ENCODE results near the gene TSHR.
"Not testable (repeated sequence)": the region's sequence is repeated elsewhere in the genome, so short reads cannot be mapped to it uniquely, and the experiment has no call there.

TSHR gene

DNA sequence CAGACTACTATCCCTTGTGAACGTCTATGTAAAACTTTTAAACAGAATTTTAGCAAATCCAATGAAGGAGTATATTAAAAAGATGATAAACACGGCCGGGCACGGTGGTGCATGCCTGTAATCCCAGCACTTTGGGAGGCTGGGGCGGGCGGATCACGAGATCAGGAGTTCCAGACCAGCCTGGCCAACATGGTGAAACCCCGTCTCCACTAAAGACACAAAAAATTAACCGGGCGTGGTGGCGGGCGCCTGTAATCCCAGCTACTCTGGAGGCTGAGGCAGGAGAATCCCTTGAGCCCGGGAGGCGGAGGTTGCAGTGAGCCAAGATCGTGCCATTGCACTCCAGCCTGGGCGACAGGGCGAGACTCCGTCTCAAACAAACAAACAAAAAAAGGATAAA lies 2.2 kb upstream of the TSHR start:
- not testable (repeated sequence) for DNase-seq

- DNase-seq: peak; percentile 80
Measured at GRCh38 chr14:80954687-80955299, 628 bp upstream of the TSHR start.

DNA sequence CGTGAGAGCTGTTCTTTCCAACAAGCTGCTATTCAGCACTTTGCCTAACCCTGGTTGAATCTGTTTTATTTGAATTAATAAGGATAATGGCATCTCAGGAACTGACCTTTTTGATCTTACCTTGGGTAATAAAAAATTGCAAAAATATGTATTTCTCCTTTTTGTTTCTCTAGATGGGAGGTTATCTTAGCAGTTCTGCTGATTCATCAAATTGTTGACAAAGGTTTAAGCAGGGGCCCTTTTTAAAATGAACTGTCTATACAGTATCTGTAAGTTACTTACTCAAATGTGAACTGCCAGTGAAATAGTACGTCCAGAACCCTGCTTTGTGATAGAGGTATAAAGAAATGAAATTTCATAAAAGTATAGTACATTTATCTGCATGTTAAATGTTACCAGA lies 681 bp downstream of the TSHR start:
- DNase-seq: no peak

GRCh38 chr14:80956922-80957321 lies 1.5 kb downstream of the TSHR start:
- no peak for DNase-seq

DNA sequence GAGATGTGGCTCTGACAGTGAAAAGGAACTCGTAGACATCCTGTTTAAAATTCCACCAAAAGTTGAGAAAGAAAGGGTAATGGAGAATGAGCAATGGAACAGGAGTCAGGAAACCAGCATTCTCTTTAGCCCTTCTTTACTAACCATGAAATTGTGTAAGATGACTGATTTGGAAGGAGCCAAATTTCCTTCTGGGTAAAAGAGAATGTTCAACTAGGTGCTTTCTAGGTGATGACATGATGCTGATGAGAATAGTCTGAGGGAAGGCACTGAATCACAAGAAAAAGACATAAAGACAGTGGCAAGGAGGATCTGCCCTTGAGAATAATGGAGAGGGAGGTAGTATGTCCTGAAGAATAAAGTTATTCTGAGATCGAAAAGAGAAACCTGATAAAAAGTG lies 2.2 kb downstream of the TSHR start:
- DNase-seq: no peak

DNA sequence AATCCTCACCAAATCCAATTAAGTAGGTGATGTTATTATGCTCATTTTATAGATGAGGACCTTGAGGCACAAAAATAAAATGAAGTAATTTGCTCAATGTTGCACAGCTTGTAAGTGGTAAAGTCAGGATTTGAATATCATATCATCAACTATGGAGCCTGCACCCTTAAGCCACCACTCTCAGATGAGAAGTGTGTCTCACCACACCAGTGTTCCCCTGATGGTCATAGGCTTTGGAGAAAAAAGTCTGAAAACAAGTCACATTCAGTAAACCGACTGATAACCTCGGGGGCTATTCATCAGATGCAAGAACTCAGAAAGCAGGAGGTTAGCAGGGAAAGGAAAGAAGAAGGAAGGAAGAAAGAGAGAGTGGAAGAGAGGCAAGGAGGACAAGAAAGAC lies 2.8 kb downstream of the TSHR start:
- no peak for DNase-seq

GRCh38 chr14:80958939-80959338 lies 3.5 kb downstream of the TSHR start:
- DNase-seq: no peak

- DNase-seq: peak; percentile 71
Measured at GRCh38 chr14:80959496-80959895, 4.1 kb downstream of the TSHR start.

DNA sequence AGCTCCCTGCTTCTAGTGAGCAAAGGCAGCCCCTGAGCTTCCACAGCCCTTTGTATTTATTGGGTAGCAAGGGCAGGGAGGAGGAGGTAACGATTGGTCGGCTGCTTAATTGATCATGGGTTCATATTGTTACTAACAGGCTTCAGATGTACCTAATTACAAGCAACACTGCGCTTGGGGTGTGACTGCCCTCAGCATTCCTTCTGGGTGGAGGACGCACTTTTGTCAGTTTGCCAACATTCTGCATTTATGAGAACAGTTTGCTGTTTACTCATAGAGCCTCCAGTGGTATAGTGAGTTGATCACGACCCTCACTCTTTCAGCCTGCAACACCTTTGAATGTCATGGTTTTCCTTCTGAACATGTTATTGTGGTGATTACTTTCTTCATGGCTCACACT lies 9.6 kb downstream of the TSHR start:
- DNase-seq: no peak

- no peak for DNase-seq
Measured at GRCh38 chr14:80973931-80974641, 18.7 kb downstream of the TSHR start.

- DNase-seq: no peak
Measured at GRCh38 chr14:80974679-80975078, 19.3 kb downstream of the TSHR start.

- DNase-seq: no peak
Measured at GRCh38 chr14:80977221-80977620, 21.8 kb downstream of the TSHR start.

DNA sequence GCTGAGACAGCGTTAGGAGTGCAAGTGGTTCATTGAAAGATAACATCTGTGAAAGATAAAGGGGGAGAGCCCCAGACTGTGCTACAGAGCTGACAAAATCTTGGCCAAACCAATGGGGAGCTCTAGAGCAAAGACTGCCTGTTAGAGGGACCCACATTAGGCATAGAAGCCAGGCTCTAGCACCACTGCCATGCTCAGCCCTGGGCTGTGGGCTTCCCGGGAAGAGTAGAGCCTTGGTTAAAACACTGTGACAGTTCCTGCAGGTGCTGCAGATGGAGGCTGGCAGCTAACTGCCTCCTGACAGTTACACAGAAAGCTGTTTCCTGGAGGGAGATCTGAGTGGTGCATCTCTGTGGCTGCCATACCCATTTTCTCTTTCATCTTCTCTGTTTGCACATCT lies 23.0 kb downstream of the TSHR start:
- no peak for DNase-seq

GRCh38 chr14:80979951-80980350 lies 24.5 kb downstream of the TSHR start:
- no peak for DNase-seq

DNA sequence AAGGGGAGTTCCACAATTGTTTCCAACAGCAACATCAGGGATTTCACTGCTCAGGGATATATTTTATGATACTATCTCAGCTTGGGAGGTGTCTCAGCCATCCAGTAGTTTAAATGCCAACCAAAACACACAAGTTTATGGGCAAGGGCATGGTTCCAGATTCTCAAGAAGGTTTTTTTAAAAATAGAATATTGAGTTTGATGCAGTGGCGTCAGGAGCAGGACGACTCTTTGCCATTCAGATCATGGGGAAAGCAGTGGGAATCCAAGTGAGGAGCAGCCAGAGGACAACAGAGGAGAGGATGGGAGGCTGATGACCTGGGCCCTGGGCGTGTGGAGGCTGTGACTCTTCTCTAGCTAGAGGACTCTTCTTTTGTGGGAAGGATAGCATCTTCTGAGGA lies 25.7 kb downstream of the TSHR start:
- no peak for DNase-seq

DNA sequence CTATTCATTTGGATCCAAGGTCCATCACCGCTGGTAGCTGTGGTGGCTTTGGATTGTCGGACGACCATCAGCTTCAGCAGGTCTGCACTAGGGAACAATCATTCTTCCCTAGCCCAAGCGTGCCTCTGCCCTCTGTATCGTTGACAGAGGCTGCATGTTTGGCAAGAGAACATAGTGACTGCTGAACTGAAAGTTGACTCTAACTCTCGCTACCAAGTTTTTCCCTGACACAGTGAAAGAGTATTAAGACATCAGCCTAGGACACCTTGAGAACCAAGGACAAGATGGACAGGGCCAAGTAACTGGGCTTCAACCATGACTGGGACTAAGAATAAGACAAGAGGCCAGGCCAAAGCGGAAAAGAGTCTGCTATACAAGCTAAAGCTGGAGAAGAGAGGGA lies 26.3 kb downstream of the TSHR start:
- no peak for DNase-seq

- no peak for DNase-seq
Measured at GRCh38 chr14:80982711-80983110, 27.3 kb downstream of the TSHR start.

DNA sequence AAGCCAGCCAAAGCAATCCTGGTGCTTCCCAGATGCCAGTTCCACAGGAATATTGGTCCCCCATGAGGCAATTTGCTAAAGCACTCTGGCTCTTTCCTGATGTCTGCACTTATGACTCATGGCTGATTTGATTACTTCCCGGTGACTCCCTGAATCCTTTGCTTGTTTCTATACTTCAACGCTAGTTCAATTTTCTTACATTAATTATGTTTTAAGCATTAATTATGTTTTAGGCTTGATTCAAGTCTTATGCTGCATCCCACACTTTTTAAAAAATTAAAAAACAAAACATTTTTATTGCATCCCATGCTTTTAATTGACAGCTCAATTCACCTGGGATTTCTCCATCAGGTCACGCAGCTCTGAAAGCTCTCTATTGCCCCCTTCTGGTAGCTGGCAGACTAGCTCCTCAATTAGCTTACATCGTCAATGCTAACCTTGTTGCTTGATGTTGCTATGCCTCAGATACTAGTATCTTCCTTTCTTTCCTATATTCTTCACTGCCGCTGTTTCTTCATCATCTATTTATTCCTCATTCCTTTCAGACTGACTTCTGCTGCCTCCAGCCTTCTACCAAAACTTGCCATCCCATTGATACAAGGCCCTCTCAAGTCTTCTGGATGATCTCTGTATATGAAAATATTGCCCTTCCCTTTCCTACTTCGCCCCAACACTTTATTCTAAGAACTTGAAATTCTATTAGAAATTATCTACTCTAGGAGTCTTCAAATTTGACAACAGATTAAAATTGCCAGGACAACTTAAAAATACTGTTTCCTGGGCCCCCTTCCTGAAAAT lies 32.0 kb downstream of the TSHR start:
- peak; percentile 75 for DNase-seq

DNA sequence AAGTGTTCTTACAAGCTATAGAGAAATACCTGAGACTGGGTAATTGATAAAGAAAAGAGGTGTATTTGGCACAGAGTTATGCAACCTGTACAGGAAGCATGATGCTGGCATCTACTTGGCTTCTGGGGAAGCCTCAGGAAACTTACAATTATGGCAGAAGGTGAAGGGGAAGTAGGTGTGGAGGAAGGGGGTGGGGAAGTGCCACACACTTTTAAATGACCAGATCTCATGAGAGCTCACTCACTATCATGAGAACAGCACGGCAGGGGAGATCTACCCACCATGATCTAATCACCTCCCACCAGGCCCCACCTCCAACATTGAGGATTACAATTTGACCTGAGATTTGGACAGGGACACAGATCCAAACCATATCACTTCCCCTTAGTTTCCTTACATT lies 32.8 kb downstream of the TSHR start:
- no peak for DNase-seq

DNA sequence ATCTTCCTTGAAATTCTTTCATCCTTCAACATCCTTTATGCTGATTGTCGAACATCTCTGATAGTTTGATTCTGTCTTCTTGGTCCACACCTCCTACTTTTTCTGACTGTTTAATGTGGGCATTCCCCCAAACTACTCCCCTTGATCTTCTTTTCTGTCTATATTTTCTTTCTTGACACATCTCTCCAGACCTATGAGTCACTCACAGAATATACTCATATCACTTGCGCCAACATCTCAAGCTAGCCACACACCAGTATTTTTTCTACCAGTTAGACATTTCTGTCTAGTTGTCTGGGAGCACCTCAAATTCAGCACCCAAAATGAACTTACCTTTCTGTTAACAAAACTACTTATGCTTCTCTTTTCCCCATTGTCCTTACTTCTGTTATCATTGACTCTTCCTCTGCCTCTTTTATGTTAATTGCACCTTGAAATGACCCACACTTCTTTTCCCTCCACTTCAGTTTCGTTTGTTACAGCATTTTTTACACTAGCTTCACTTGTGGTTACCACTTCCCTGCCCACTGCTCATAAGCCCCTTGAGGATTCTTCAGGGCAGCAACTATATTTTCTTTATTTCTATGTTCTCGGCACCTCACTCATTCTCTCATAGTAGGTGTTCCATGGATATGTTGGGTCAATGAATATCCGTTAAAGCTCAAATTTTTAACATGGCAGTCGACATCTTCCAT lies 33.5 kb downstream of the TSHR start:
- no peak for DNase-seq

DNA sequence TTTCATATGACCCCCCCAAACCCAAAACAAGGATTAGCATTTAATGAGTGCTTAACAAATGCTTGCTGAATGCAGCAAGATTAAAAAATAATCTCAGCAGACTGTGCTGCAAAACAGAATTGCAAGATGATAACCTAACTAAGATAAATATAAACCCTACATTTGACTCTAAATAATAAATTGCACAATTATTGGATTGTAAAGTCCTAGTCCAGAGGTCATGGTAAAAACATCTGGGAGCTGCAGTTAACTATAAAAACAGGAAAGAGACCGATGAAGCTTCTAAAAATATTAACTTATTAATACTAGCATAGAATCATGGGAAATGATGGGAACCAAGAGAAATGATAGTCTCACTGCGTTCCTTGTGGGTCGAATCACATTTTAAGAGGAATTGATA lies 37.2 kb downstream of the TSHR start:
- no peak for DNase-seq

DNA sequence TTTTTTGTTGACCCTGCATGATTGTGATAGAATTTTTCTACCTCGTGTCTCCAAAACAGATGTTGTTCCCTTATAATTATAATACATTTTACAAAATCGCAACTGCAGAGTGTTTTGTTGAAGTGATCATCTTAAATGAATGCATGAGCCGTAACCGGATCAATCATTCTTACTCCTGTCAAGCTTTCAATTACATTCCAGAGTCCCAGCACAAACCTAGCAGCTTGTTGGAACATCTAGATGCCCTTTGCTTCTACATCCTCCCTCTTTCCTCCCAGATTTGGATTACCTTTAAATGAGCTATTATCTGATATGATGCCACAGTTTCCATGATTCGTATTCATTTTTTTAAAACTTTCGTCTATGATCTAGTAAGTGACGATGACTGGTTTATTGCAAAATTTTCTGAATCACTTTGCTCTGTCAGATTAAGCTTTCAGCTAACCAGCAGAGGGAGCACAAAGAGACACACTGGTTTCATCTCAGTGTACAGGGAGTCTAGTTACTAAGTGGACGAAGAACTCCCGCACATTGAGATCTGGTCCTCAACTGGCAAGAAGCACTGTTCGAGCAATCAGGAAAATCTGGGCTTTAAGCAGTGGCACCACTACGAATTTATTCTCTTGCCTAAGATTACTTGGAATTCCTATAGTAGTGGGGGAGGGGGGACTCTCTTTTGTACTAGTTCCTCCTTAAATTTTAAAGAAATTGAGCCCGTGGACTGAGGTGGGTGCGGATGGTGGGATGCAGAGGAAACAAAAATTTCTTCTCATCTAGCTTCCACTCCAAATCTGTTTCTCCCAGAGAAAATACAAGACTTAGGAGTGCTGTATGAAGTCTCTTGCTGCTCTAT lies 40.9 kb downstream of the TSHR start:
- peak; percentile 54 for DNase-seq

- DNase-seq: no peak
Measured at GRCh38 chr14:81001447-81001846, 46.0 kb downstream of the TSHR start.
